B cell (primary cell): ENCODE data around the gene LSS. TPM values are rescaled to one million over a fixed set of nuclear protein-coding genes. Genes with fewer than 3 reads are reported as not detected.

Source experiments
- ATAC-seq: fragments of 200-7000 bp; cut with Tn5 transposase; one replicate; pipeline ENCODE4 v1.10.0; 2021; ENCODE audit warnings: low read depth, mild to moderate bottlenecking, moderate number of reproducible peaks, moderate library complexity
- CTCF ChIA-PET: fragments of 350-600 bp; sonication (Branson Sonifier 250); formaldehyde crosslinking; loops from one replicate; lab custom pipeline; 2021; ENCODE audit warnings: antibody characterized with exemption, inconsistent platforms; lab: Charles Lee
- POLR2A ChIA-PET: fragments of 350-600 bp; sonication (Branson Sonifier 250); formaldehyde crosslinking; loops from one replicate; lab custom pipeline; 2021; ENCODE audit warnings: antibody characterized with exemption; lab: Charles Lee
- DNase-seq: peaks from one replicate; pipeline ENCODE4 v3.0.0; 2013
- H2AFZ ChIP-seq: 2 replicates; pipeline ENCODE4 v1.6.1; 2012; ENCODE audit warnings: mild to moderate bottlenecking, low read depth, low read length; ENCODE audit not compliant: insufficient read depth, poor library complexity, severe bottlenecking
- H3K27ac ChIP-seq, 2 donors: 1 replicate in 1 of 2; 2 replicates in 1 of 2; pipeline ENCODE4 v1.5.1; 2012 to 2013; ENCODE audit warnings: low read length in 2 of 2, mild to moderate bottlenecking in 2 of 2, moderate library complexity in 1 of 2
- H3K27me3 ChIP-seq, 4 experiments: fragments of 200-600 bp in 1 of 4; sonication (generic) in 1 of 4; replicated peaks in 1 of 4; 1 replicate in 2 of 4; 2 replicates in 2 of 4; pipeline versions ENCODE4 v1.6.1 to v1.7.0; 2013 to 2016; ENCODE audit warnings: low read length in 3 of 4, mild to moderate bottlenecking in 2 of 4, mixed read lengths in 1 of 4, moderate library complexity in 1 of 4; ENCODE audit not compliant: insufficient read depth in 4 of 4, control insufficient read depth in 3 of 4; ENCODE audit errors: control extremely low read depth in 1 of 4
- H3K36me3 ChIP-seq, 2 experiments: replicated peaks in 1 of 2; 1 replicate in 1 of 2; 2 replicates in 1 of 2; pipeline versions ENCODE4 v1.6.1 to v1.7.1; 2013; ENCODE audit warnings: low read length in 1 of 2; ENCODE audit not compliant: insufficient read depth in 2 of 2, control insufficient read depth in 1 of 2; ENCODE audit errors: control extremely low read depth in 1 of 2, extremely low read depth in 1 of 2
- H3K4me1 ChIP-seq, 2 donors: fragments of 200-600 bp in 1 of 2; sonication (generic) in 1 of 2; 1 replicate in 1 of 2; 2 replicates in 1 of 2; pipeline versions ENCODE4 v1.5.1 to v1.6.1; 2013 to 2017; ENCODE audit warnings: low read length in 2 of 2; ENCODE audit not compliant: control insufficient read depth in 2 of 2, insufficient read depth in 2 of 2
- H3K4me2 ChIP-seq: replicated peaks from 2 replicates; pipeline ENCODE3; 2012; ENCODE audit warnings: mild to moderate bottlenecking, low read depth, low read length; ENCODE audit not compliant: poor library complexity, severe bottlenecking
- H3K4me3 ChIP-seq, 5 experiments: fragments of 200-600 bp in 1 of 5; sonication (generic) in 1 of 5; 1 replicate in 3 of 5; 2 replicates in 2 of 5; pipeline versions ENCODE4 v1.5.1 to v1.7.0; 2011 to 2016; ENCODE audit warnings: low read length in 4 of 5, mild to moderate bottlenecking in 4 of 5, low read depth in 2 of 5, control low read depth in 1 of 5, moderate library complexity in 1 of 5; ENCODE audit not compliant: insufficient read depth in 1 of 5; ENCODE audit errors: control extremely low read depth in 1 of 5, extremely low read depth in 1 of 5
- H3K79me2 ChIP-seq: fragments of 200-600 bp; sonication (generic); one replicate; pipeline ENCODE4 v1.6.0; 2016; ENCODE audit warnings: low read length; ENCODE audit not compliant: control insufficient read depth, insufficient read depth
- H3K9ac ChIP-seq: fragments of 200-600 bp; sonication (generic); 2 replicates; pipeline ENCODE4 v1.6.1; 2017; ENCODE audit warnings: mild to moderate bottlenecking, low read length, moderate library complexity
- H3K9me3 ChIP-seq, 3 donors: one replicate each; pipeline versions ENCODE4 v1.6.1 to v1.7.1; 2013; ENCODE audit warnings: low read length in 2 of 3; ENCODE audit not compliant: control insufficient read depth in 2 of 3, insufficient read depth in 1 of 3; ENCODE audit errors: control extremely low read depth in 1 of 3
- H4K20me1 ChIP-seq: 2 replicates; pipeline ENCODE4 v1.6.0; 2012; ENCODE audit warnings: mild to moderate bottlenecking, low read length; ENCODE audit not compliant: insufficient read depth, control insufficient read depth, poor library complexity, severe bottlenecking
- H3K27ac Mint-ChIP-seq: one replicate; pipeline ENCODE4 v1.8.0; 2021; ENCODE audit warnings: mixed read lengths
- H3K27me3 Mint-ChIP-seq: one replicate; pipeline ENCODE4 v1.8.0; 2021; ENCODE audit warnings: mixed read lengths
- H3K4me1 Mint-ChIP-seq: one replicate; pipeline ENCODE4 v1.8.0; 2021; ENCODE audit warnings: mixed read lengths
- H3K4me3 Mint-ChIP-seq: one replicate; pipeline ENCODE4 v1.8.0; 2021; ENCODE audit warnings: mixed read lengths
- H3K9me3 Mint-ChIP-seq: one replicate; pipeline ENCODE4 v1.8.0; 2022; ENCODE audit warnings: mixed read lengths; ENCODE audit not compliant: insufficient read depth
- CTCF ChIP-seq: fragments of 200-600 bp; IDR thresholded peaks from one replicate; pipeline ENCODE4 v1.8.0; 2022; ENCODE audit warnings: antibody characterized with exemption, mild to moderate bottlenecking
- EZH2 ChIP-seq: IDR thresholded peaks from 2 replicates; pipeline ENCODE4 v1.6.1; 2012; ENCODE audit warnings: borderline replicate concordance, low read depth, mild to moderate bottlenecking, moderate library complexity, low read length; ENCODE audit not compliant: insufficient read depth, poor library complexity, severe bottlenecking
- WGBS: methylation state at CpG from one replicate; pipeline ENCODE4 v1.1.5; 2013; ENCODE audit warnings: missing lambda C conversion rate; ENCODE audit not compliant: insufficient coverage; 5-methylcytosine and 5-hydroxymethylcytosine counted together
- intact Hi-C: fragments of 100-400 bp; cut with micrococcal nuclease; formaldehyde crosslinking; loops from one replicate; pipeline ENCODE4 v1.10.0; 2022
- polyA plus RNA-seq: library from polyadenylated mRNA; depleted of rRNA; stranded (reverse); fragments of >200 nt; gene quantifications from 2 replicates; pipeline ENCODE4 v1.2.3, GENCODE V29; 2012
- total RNA-seq, 2 donors: library from RNA; stranded (reverse); fragments of 120-200 nt in 1 of 2; gene quantifications; 1 replicate in 1 of 2; 2 replicates in 1 of 2; pipeline versions ENCODE4 v1.2.3 to v1.2.4, GENCODE V29; 2013 to 2022

The LSS gene
- total and polyA plus RNA-seq, 2 donors (not counting 1 experiment from before 2014, with no cell fraction given), result 30.2 to 58.1 TPM

GRCh38 chr21:46159841-46160656 lies 68.5 kb downstream of the LSS start:
- Histone ChIP-seq H3K36me3 (no peaks in the 10 kb centered on the region), H3K79me2 (no peaks in the 10 kb centered on the region), H3K4me3 (no peak overlapping the region), H3K9ac (no peak overlapping the region), H3K27me3 (no peaks in the 10 kb centered on the region), H3K4me1 (no peaks in the 10 kb centered on the region), H3K9me3 (peaks cover 0 to 12% (median 0%) of the 10 kb centered on the region in 3 donors), H4K20me1 (no peaks in the 10 kb centered on the region), H3K4me2 (no peak overlapping the region), H3K27ac (no peak overlapping the region), H2AFZ (no peak overlapping the region)
- H3K4me3 Mint-ChIP-seq, result no peak overlapping the region
- DNase-seq (no peak), ATAC-seq (no peak)
- intact Hi-C loops, result no loop called here
- ChIA-PET CTCF (no interaction called here), POLR2A (no interaction called here)
- H3K27me3 Mint-ChIP-seq, result no peaks in the 10 kb centered on the region
- H3K4me1 Mint-ChIP-seq, result no peaks in the 10 kb centered on the region
- H3K9me3 Mint-ChIP-seq, result no peaks in the 10 kb centered on the region
- 98% methylated on average over 26 of the region's 32 CpGs for WGBS
- H3K27ac Mint-ChIP-seq, result no peak overlapping the region
- TF ChIP-seq CTCF (no peak), EZH2 (no peak)

- no peaks in the 10 kb centered on the region for H4K20me1 ChIP-seq
- no peak overlapping the region for H3K4me3 ChIP-seq
- no peak overlapping the region for H3K4me3 Mint-ChIP-seq
- ChIA-PET POLR2A (no interaction called here), CTCF (no interaction called here)
- no peak for TF ChIP-seq EZH2
- TF ChIP-seq CTCF, result no peak
- no peak overlapping the region for H3K27ac ChIP-seq
- peaks cover 0 to 12% (median 0%) of the 10 kb centered on the region in 3 donors for H3K9me3 ChIP-seq
- intact Hi-C loops, result no loop called here
- ATAC-seq, result no peak
- no peaks in the 10 kb centered on the region for H3K9me3 Mint-ChIP-seq
- no peak overlapping the region for H3K9ac ChIP-seq
- H3K36me3 ChIP-seq, result no peaks in the 10 kb centered on the region
- H3K27ac Mint-ChIP-seq, result no peak overlapping the region
- H3K27me3 Mint-ChIP-seq, result no peaks in the 10 kb centered on the region
- WGBS, result 92% methylated on average over 8 of the region's 12 CpGs
- no peaks in the 10 kb centered on the region for H3K4me1 ChIP-seq
- no peaks in the 10 kb centered on the region for H3K79me2 ChIP-seq
- no peaks in the 10 kb centered on the region for H3K4me1 Mint-ChIP-seq
- H2AFZ ChIP-seq, result no peak overlapping the region
- no peak for DNase-seq
- H3K4me2 ChIP-seq, result no peak overlapping the region
- H3K27me3 ChIP-seq, result no peaks in the 10 kb centered on the region
Observed at GRCh38 chr21:46159390-46159789, 69.2 kb downstream of the LSS start.
